HG03175 (cell line): Measurements from ENCODE around the gene GPR155.

ENCODE experiments used
- ATAC-seq: cut with Tn5 transposase; IDR thresholded peaks from one replicate; pipeline ENCODE4 v1.9.1; 2021; ENCODE audit warnings: mild to moderate bottlenecking, moderate library complexity; ENCODE audit not compliant: unreplicated experiment

GPR155 gene

GRCh38 chr2:174486563-174487107 lies at the start of gene GPR155:
TSS of gene GPR155 (minus strand) at chr2:174487029. CDS start at chr2:174481956, 5,073 bp downstream.
- peak; percentile 41 for ATAC-seq

DNA sequence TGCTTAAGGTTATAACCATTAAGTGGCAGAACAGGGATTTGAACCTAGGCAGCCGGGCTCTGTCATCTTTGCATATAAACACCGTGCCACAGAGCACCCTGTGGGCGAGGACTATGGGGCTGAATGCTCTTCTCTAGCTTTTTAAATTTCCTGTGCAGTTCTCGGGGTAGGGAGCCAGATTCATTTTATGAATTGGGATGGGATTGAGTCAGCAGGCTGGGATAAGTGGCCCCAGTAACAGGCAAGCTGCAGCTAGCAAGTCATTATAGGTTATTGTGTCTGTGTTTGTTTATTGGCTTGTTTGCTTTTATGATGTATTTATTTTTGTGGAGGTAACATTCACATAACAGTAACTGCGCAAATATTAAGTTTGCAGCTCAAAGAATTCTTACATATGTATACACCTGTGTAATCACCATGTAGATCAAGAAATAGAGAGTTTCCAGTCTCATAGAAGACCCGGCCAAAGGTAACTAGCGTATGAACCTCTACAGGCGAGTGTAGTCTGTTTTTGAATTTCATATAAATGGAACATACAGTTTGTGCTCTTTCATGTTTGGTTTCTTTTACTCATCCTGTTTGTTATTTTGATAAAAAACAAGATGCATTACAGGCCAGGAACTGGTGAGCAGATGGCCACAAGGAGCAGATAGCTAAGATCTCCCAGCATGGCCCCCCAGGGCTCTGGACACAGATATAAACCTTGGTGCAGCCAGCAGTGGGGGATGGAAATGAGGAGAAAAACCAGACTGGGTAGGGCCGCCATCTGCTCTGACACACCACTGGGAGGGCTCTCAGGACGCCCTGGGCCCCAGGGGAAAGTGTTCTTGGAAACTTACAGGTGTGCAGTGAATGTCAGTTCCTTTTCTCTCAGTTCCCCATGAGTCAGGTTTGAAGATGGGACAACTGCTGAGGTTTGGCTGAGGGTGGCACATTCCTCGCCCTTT lies 49.2 kb upstream of the GPR155 start:
- no peak for ATAC-seq

DNA sequence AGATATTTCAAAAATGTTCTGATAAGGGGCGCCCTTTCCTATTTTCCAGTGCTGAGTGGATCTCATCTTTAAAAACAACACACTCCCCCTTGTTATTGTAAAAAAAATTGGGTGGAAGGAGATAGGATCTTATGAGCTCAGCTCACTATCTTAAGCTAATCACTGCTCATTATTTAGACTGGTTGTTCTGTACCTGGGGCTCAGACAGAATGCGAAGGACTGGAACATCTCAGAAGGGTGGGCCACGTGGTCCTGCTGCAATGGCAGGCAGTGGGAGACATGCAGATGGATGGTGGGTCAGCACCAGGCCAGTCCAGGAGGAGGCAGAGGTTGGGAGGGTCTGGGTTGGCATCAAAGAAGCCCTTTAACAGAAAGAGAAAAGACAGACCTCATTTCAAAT lies 48.3 kb upstream of the GPR155 start:
- ATAC-seq = no peak

DNA sequence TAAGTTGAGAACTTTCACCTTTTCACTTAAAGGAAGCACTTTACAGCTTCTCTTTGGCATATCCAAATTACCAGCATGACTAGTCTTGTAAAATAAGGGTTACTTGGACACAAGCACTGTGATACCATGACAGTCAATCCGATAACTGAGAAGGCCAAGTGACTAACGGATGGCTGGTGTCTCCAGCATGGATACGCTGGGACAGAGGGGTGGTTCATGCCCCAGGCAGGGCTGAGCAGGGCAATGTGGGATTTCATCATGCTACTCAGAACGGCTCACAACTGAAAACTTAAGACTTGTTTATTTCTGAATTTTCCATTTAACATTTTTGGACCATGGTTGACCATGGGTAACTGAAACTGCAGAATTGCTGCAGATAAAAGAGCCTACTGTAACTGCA lies 43.1 kb upstream of the GPR155 start:
- ATAC-seq = no peak

- no peak for ATAC-seq
Observed at GRCh38 chr2:174527959-174528358, 41.1 kb upstream of the GPR155 start.

DNA sequence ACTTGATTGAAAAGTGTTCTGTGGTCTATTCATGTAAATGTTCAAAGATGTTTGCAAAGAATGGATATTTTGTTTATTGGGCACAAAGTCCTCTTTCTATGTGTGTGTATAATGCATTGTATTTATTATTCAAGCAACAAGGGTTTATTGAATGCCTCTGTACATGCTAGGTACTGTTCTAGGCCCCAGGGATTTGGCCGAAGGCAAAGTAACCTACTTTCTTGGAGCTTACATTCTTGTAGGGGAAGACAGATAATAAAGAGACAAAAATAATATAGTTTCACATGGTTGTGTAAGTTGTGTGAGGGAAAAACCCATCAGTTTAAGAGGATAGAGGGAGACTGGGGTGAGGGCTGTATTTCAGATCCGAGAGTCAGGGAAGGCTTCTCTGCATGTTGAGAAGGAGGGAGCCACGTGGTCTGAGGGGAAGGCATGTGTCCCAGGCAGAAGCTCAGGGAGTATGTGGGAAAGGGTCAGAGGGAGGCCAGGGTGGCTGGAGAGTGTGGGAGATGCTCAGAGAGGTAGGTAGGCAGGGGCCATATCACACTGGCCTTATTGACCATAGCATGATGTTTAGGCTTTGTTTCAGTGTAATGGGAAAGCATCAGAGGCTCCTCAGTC lies 40.4 kb upstream of the GPR155 start:
- ATAC-seq = no peak

GRCh38 chr2:174524527-174524926 lies 37.7 kb upstream of the GPR155 start:
- no peak for ATAC-seq

DNA sequence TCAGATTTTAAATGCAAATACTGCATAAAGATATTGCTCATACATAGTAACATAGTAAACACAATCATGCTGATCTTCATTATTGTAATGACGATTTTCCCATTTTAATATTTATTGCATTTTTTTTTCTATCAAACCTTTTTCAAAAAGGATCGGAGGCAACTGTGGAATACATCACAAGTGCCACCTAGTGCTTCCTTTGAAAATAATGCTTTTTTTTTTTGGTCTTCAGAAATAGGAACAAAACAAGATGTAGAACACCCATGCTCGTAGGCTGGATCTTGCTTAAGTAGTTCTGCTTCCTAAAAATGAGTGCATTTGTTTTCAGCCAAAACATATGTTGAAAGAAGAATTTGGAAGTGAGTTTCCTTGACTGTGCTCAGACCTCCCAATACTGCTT lies 35.7 kb upstream of the GPR155 start:
- no peak for ATAC-seq

DNA sequence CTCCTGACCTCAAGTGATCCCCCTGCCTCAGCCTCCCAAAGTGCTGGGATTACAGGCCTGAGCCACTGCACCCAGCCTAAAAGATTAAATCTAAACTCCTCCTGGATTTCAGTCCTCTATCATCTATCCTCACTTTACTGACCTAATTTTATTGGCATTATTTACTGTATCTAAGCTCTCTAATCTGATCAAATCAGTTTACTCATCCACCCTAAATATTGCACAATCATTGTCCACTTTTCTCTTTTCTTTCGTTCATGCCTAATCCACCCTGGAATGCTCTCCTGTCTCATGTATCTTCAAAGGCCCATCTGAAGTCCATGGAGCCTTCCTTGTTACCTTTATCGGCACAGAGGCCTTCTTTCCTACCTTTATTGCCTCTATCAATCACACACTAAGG lies 31.6 kb upstream of the GPR155 start:
- ATAC-seq = no peak

DNA sequence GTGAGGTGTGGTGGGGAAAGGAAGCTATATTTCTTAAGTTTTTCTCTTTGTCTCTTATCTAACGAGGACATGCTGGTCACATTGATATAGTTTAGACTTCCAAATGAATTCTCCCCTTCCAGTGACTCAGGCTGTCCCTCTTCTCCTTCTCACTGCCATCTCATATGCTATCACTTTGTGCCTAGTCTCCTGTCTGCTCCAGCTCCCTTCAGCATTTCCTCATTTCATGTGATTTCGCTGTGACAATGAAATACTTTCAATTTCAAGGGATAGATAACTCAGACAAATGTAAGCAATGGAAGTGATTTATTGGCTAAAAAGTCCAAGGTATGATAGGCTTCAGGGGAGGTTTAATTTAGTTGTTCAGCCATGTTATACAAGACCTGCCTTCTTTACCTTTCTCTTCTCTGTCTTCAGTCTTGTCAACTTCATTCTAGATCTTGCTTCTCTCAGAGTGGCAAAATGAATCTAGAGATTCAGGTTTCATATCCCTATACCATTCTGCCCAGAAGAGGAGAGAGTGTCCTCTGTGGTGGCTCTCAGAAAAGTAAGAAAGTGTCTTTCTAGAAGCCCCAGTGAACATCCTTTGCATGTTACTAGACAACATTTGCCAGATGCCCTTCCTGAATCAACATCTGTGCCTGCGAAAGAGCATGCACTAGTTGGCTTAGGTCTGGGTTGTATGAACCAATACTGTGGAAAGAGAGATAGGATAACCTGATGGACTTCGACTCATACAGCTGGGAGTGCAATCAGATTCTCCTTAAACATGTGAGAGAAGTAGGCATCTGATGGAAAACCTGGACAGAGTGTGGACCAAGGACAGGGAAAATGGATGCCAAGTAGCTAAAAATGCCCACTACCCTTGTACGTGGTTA lies 29.9 kb upstream of the GPR155 start:
- peak; percentile 53 for ATAC-seq

- no peak for ATAC-seq
Observed at GRCh38 chr2:174512345-174512744, 25.5 kb upstream of the GPR155 start.

DNA sequence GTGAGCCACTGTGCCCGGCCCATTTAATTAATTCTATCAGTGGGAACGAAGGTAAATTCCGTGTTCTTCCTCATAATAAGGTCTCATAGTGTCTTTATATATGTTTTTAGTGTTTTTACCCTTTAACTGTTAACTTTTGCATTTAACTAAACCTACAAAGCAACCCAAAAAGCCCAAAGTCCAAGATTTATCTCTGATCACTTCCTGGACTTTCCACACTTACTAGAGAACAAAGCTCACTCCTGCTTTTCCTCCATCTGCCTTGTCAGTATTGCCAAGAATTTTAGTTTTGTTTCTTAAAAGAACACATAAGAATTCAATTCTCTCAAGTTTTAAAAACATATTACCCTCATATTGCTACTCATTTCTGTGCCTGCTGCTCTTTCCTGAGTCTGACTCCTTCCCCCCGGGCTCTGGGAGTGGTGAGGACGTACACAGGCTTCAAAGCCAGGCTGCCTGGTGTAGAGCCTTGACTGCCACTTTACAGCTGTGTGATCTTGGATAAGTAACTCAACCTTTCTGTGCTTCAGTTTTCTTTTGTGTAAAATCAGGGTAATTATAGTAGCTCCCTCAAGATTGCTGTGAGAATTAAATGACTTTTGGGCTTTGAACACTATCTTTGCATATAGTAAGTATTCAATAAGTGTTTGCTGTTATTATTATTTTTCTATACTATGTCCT lies 24.9 kb upstream of the GPR155 start:
- no peak for ATAC-seq

GRCh38 chr2:174510583-174511189 lies 23.9 kb upstream of the GPR155 start:
- no peak for ATAC-seq

GRCh38 chr2:174503161-174503809 lies 16.5 kb upstream of the GPR155 start:
- no peak for ATAC-seq

DNA sequence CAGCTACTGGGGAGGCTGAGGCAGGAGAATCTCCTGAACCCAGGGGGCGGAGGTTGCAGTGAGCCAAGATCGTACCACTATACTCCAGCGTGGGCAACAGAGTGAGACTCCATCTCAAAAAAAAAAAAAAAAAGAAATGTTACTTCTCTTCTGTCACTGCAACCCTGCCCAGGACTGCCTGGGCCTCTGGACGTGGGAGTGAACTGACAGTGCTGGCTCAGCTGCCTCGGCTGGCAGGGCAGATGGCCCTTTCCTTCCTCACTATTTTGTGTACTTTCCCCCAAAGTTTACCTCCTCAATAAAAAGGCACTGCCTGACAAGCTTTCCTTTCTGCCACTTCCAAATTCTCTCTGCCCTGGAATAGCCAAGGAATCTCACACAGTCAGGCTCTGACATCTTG lies 12.5 kb upstream of the GPR155 start:
- ATAC-seq = no peak

GRCh38 chr2:174495365-174496012 lies 8.7 kb upstream of the GPR155 start:
- no peak for ATAC-seq

- peak; percentile 31 for ATAC-seq
Observed at GRCh38 chr2:174493549-174494331, 6.9 kb upstream of the GPR155 start.

DNA sequence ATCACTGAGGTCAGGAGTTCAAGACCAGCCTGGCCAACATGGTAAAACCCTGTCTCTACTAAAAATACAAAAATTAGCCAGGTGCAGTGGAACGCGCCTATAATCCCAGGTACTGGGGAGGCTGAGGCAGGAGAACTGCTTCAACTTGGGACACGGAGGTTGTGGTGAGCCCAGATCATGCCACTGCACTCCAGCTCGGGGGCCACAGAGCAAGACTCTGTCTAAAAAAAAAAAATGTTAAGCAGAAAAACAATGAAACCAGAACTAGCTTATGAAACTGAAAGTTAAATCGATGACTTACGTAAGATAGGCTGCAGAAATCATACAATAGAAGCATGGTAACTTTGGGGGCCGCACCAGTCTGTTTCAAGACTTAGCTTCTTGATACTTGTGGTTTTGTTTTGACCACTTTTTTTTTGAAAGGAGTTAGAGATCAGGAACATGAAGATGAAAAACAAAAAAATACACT lies 6.2 kb upstream of the GPR155 start:
- ATAC-seq = peak; percentile 97
